CD14-positive monocyte (primary cell): Measurements from ENCODE around the gene NQO2. TPM values are rescaled to one million over a fixed set of nuclear protein-coding genes. Genes with fewer than 3 reads are reported as not detected.

Experiments used
- DNase-seq, 3 donors: peaks; one replicate each; pipeline ENCODE4 v3.0.0-alpha.2; 2011 to 2022
- H2AFZ ChIP-seq: 2 replicates; pipeline ENCODE4 v1.6.0; 2012; ENCODE audit warnings: mild to moderate bottlenecking, low read depth, low read length, inconsistent platforms; ENCODE audit not compliant: insufficient read depth, poor library complexity, severe bottlenecking
- H3K27ac ChIP-seq, 2 donors: 1 replicate in 1 of 2; 2 replicates in 1 of 2; pipeline ENCODE4 v1.5.1; 2012 to 2013; ENCODE audit warnings: low read length in 2 of 2, control low read depth in 1 of 2, inconsistent platforms in 1 of 2, low read depth in 1 of 2, mild to moderate bottlenecking in 1 of 2
- H3K27me3 ChIP-seq, 2 donors: one replicate each; pipeline versions ENCODE4 v1.6.0 to v1.6.1; 2011 to 2013; ENCODE audit warnings: low read length in 2 of 2; ENCODE audit not compliant: control insufficient read depth in 2 of 2, insufficient read depth in 2 of 2
- H3K36me3 ChIP-seq, 2 donors: replicated peaks in 1 of 2; 1 replicate in 1 of 2; 2 replicates in 1 of 2; pipeline versions ENCODE4 v1.5.1 to v1.6.1; 2012 to 2013; ENCODE audit warnings: low read length in 2 of 2, control low read depth in 1 of 2, inconsistent platforms in 1 of 2, mild to moderate bottlenecking in 1 of 2; ENCODE audit not compliant: insufficient read depth in 2 of 2, control insufficient read depth in 1 of 2
- H3K4me1 ChIP-seq, 2 donors: 1 replicate in 1 of 2; 2 replicates in 1 of 2; pipeline versions ENCODE4 v1.5.1 to v1.6.1; 2012 to 2013; ENCODE audit warnings: low read length in 2 of 2, control low read depth in 1 of 2, inconsistent platforms in 1 of 2, mild to moderate bottlenecking in 1 of 2, moderate library complexity in 1 of 2; ENCODE audit not compliant: insufficient read depth in 2 of 2, control insufficient read depth in 1 of 2
- H3K4me2 ChIP-seq: replicated peaks from 2 replicates; pipeline ENCODE3; 2012; ENCODE audit warnings: low read length, moderate library complexity, mild to moderate bottlenecking; ENCODE audit not compliant: poor library complexity, severe bottlenecking; ENCODE audit errors: extremely low read depth
- H3K4me3 ChIP-seq, 3 experiments: fragments of 200-600 bp in 1 of 3; sonication (generic) in 1 of 3; replicated peaks in 1 of 3; 1 replicate in 2 of 3; 2 replicates in 1 of 3; pipeline ENCODE4 v1.5.1; 2011 to 2013; ENCODE audit warnings: low read length in 3 of 3, mild to moderate bottlenecking in 3 of 3, control low read depth in 2 of 3, low read depth in 2 of 3, inconsistent platforms in 1 of 3, moderate library complexity in 1 of 3
- H3K79me2 ChIP-seq: 2 replicates; pipeline ENCODE4 v1.6.0; 2012; ENCODE audit warnings: mild to moderate bottlenecking, control low read depth, inconsistent platforms, low read length, moderate library complexity; ENCODE audit not compliant: insufficient read depth
- H3K9ac ChIP-seq: 2 replicates; pipeline ENCODE4 v1.6.0; 2017; ENCODE audit warnings: low read length, mild to moderate bottlenecking; ENCODE audit not compliant: insufficient read depth, poor library complexity, severe bottlenecking
- H3K9me3 ChIP-seq, 2 donors: replicated peaks in 1 of 2; 1 replicate in 1 of 2; 2 replicates in 1 of 2; pipeline versions ENCODE4 v1.5.1 to v1.6.1; 2012 to 2013; ENCODE audit warnings: low read length in 2 of 2, control low read depth in 1 of 2; ENCODE audit not compliant: control insufficient read depth in 1 of 2, insufficient read depth in 1 of 2
- H4K20me1 ChIP-seq: 2 replicates; pipeline ENCODE4 v1.6.0; 2012; ENCODE audit warnings: mild to moderate bottlenecking, low read length, control low read depth, moderate library complexity; ENCODE audit not compliant: insufficient read depth
- H3K27ac Mint-ChIP-seq, 7 donors: one replicate each; pipeline ENCODE4 v1.8.0; 2020; ENCODE audit warnings: mild to moderate bottlenecking in 7 of 7, mixed read lengths in 7 of 7, moderate library complexity in 6 of 7, inconsistent platforms in 2 of 7
- H3K27me3 Mint-ChIP-seq, 3 donors: one replicate each; pipeline ENCODE4 v1.8.0; 2021 to 2022; ENCODE audit warnings: low read depth in 3 of 3, mild to moderate bottlenecking in 3 of 3, mixed read lengths in 3 of 3, moderate library complexity in 3 of 3, inconsistent platforms in 1 of 3
- H3K36me3 Mint-ChIP-seq, 2 donors: one replicate each; pipeline ENCODE4 v1.8.0; 2020; ENCODE audit warnings: mixed read lengths in 2 of 2, inconsistent platforms in 1 of 2, mild to moderate bottlenecking in 1 of 2
- H3K4me1 Mint-ChIP-seq: one replicate; pipeline ENCODE4 v1.8.0; 2020; ENCODE audit warnings: mild to moderate bottlenecking, mixed read lengths
- H3K4me3 Mint-ChIP-seq, 2 donors: one replicate each; pipeline ENCODE4 v1.8.0; 2020; ENCODE audit warnings: mild to moderate bottlenecking in 2 of 2, mixed read lengths in 2 of 2, moderate library complexity in 1 of 2
- H3K9me3 Mint-ChIP-seq, 7 donors: one replicate each; pipeline ENCODE4 v1.8.0; 2020 to 2022; ENCODE audit warnings: mixed read lengths in 7 of 7, mild to moderate bottlenecking in 6 of 7, moderate library complexity in 6 of 7, inconsistent platforms in 2 of 7
- WGBS: methylation state at CpG from one replicate; pipeline ENCODE4 v1.1.5; 2013; ENCODE audit warnings: missing lambda C conversion rate; ENCODE audit not compliant: insufficient coverage; 5-methylcytosine and 5-hydroxymethylcytosine counted together
- intact Hi-C, 2 donors: fragments of 100-400 bp; cut with micrococcal nuclease; formaldehyde crosslinking; loops; one replicate each; pipeline versions ENCODE4 v1.15.0 to v1.15.1; 2023
- polyA plus RNA-seq, 3 donors: library from polyadenylated mRNA; depleted of rRNA in 1 of 3; unstranded in 2 of 3; stranded (reverse) in 1 of 3; fragments of 300-500 nt in 2 of 3; fragments of >200 nt in 1 of 3; fragmentation: Illumina TruSeq in 2 of 3; gene quantifications; 1 replicate in 2 of 3; 2 replicates in 1 of 3; pipeline ENCODE4 v1.2.3, GENCODE V29; 2012 to 2021
- TF ChIP-seq, protein P1 (sequence below): fragments of 200-600 bp; IDR thresholded peaks from one replicate; pipeline ENCODE4 v1.8.0; 2022; ENCODE audit warnings: antibody characterized with exemption, mild to moderate bottlenecking

NQO2 gene
- polyA plus RNA-seq, 3 donors = 30.0 to 281 (median 146) TPM

DNA sequence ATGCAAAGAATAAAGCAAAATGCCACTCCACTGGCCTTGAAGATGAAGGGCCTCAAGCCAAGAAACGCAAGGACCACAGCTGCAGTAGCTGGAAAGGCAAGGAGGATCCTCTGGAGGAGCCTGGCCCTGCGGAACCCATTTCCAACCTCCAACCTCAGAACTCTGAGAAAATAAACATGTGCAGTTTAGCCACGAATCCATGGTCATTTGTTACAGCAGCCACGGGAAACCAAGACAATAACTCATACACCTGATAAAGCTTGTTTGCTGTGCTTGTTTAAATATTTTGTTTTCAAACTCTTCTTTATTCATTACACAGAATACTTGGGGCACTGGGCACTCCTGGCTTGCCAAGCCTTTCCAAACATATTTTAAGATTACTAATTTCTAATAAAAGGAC lies 38.8 kb upstream of the NQO2 start:
- Histone ChIP-seq H3K36me3 (peaks cover 13 to 26% of the 10 kb centered on the region in 2 donors), H3K4me3 (no peak overlapping the region), H3K9me3 (no peaks in the 10 kb centered on the region), H3K27ac (no peak overlapping the region), H4K20me1 (peaks cover 9% of the 10 kb centered on the region), H2AFZ (no peak overlapping the region), H3K4me1 (peaks cover 25 to 33% of the 10 kb centered on the region in 2 donors), H3K27me3 (no peaks in the 10 kb centered on the region), H3K4me2 (no peak overlapping the region), H3K79me2 (peaks cover 57% of the 10 kb centered on the region), H3K9ac (no peak overlapping the region)
- peaks cover 35% of the 10 kb centered on the region for H3K4me1 Mint-ChIP-seq
- H3K36me3 Mint-ChIP-seq = peaks cover 24 to 37% of the 10 kb centered on the region in 2 donors
- DNase-seq = no peak
- H3K27me3 Mint-ChIP-seq = no peaks in the 10 kb centered on the region
- H3K27ac Mint-ChIP-seq = no peak overlapping the region
- WGBS = 100% methylated on average over 1 of the region's 4 CpGs
- TF ChIP-seq, protein P1, sequence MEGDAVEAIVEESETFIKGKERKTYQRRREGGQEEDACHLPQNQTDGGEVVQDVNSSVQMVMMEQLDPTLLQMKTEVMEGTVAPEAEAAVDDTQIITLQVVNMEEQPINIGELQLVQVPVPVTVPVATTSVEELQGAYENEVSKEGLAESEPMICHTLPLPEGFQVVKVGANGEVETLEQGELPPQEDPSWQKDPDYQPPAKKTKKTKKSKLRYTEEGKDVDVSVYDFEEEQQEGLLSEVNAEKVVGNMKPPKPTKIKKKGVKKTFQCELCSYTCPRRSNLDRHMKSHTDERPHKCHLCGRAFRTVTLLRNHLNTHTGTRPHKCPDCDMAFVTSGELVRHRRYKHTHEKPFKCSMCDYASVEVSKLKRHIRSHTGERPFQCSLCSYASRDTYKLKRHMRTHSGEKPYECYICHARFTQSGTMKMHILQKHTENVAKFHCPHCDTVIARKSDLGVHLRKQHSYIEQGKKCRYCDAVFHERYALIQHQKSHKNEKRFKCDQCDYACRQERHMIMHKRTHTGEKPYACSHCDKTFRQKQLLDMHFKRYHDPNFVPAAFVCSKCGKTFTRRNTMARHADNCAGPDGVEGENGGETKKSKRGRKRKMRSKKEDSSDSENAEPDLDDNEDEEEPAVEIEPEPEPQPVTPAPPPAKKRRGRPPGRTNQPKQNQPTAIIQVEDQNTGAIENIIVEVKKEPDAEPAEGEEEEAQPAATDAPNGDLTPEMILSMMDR = no peak
- intact Hi-C loops = no loop called here
- H3K9me3 Mint-ChIP-seq = no peaks in the 10 kb centered on the region
- H3K4me3 Mint-ChIP-seq = no peak overlapping the region

DNA sequence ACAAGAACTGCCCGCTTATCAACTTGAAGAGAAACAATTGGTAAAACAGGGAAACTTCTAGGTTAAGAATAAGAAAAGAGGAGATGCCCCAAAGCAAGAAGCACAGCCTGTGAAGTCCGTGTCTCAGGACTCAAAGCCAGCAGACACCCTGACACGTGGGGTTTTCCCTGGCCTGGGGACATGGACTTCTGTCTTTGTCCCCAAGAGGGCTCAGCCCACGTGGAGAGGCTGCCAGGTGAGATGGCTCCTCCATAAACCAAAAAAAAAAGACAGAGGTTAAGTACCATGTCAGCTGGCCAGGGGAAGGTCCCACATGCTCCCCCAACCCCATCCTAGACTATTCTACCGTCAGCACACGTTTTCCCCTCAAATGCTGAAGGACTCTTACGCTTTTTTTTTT lies 38.2 kb upstream of the NQO2 start:
- 89% methylated on average over 7 of the region's 7 CpGs for WGBS

More for the DNA sequence above, 38.2 kb upstream of the NQO2 start:
- H3K36me3 Mint-ChIP-seq = peaks cover 26 to 37% of the 10 kb centered on the region in 2 donors
- DNase-seq = peak in 1 of 3 donors; percentile 17
- Histone ChIP-seq H3K27ac (no peak overlapping the region), H3K4me2 (no peak overlapping the region), H2AFZ (no peak overlapping the region), H3K27me3 (no peaks in the 10 kb centered on the region), H3K36me3 (peaks cover 14 to 26% of the 10 kb centered on the region in 2 donors), H3K4me3 (no peak overlapping the region), H4K20me1 (peaks cover 9% of the 10 kb centered on the region), H3K9ac (no peak overlapping the region), H3K4me1 (peaks cover 25 to 33% of the 10 kb centered on the region in 2 donors), H3K79me2 (peaks cover 63% of the 10 kb centered on the region), H3K9me3 (no peaks in the 10 kb centered on the region)
- H3K9me3 Mint-ChIP-seq = no peaks in the 10 kb centered on the region
- no peaks in the 10 kb centered on the region for H3K27me3 Mint-ChIP-seq
- H3K27ac Mint-ChIP-seq = peak overlapping the region in 1 of 7 donors; percentile 8
- H3K4me1 Mint-ChIP-seq = peaks cover 35% of the 10 kb centered on the region
- H3K4me3 Mint-ChIP-seq = no peak overlapping the region
- intact Hi-C loops = no loop called here
- TF ChIP-seq, protein P1 = no peak
